ENCODE data around the gene BCAR1.

Gene BCAR1

GRCh38 chr16:75239542-75240122, 11.8 kb downstream of the BCAR1 start:
- DNase-seq (ENCODE audit: low read depth, low spot score), result no peak

- no peak for DNase-seq (ENCODE audit: low read depth, low spot score)
Observed at GRCh38 chr16:75238853-75239541, 12.4 kb downstream of the BCAR1 start.

- DNase-seq (ENCODE audit: low read depth, low spot score), result no peak
Observed at GRCh38 chr16:75238132-75238852, 13.1 kb downstream of the BCAR1 start.

GRCh38 chr16:75237398-75238131, 13.9 kb downstream of the BCAR1 start:
- no peak for DNase-seq (ENCODE audit: low read depth, low spot score)

DNA sequence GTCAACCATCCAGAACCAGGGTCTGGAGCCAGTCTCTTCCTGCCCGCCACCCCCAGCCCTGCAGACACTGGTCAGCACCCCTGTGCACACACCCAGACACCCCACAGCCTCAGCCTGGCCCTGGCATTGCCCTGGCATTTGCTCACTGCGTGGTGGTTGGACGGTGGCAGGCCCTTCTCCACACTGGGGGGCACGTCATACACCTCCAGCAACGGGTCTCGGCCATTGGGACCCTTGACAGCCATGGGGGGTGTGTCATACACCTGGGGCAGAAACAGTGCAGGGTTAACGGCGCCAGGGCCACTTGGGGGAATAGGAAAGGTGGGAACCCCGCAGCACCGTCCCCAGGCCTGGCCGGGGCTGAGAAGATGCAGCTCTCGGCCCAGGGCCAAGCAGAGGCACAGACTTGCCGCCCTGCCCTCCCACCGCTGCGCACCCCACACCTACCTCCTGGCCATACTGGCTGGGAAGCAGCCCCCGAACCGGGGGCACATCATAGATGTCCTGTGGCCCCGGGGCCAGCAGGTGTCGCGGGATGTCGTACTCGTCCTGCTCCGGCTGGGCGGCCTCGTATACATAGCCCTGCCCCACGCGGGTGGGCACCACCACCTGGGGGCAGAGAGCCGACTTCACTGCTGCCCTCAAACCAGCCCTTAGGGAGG, 14.6 kb downstream of the BCAR1 start:
- DNase-seq (ENCODE audit: low read depth, low spot score), result no peak

- no peak for DNase-seq (ENCODE audit: low read depth, low spot score)
Observed at GRCh38 chr16:75236232-75236631, 15.2 kb downstream of the BCAR1 start.

GRCh38 chr16:75235721-75236193, 15.7 kb downstream of the BCAR1 start:
- no peak for DNase-seq (ENCODE audit: low read depth, low spot score)

- no peak for DNase-seq (ENCODE audit: low read depth, low spot score)
Observed at GRCh38 chr16:75234856-75235696, 16.3 kb downstream of the BCAR1 start.

DNA sequence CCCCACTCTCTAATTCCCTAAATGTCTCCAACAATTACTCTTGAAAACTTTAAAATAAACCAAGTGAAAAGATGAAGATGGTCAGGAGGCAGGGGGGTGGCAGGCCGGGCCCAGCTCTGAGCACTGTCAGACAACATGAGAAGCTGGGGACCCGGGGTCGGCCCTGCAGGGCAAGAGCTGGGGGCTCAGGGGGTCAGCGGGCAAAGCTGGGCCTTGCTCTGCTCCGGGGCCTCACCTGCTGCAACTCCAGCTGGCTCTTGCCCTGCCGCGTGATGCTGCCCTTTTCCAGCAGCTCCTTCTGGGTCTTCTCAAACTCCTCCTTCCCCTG, 17.8 kb downstream of the BCAR1 start:
- DNase-seq (ENCODE audit: low read depth, low spot score), result no peak

DNA sequence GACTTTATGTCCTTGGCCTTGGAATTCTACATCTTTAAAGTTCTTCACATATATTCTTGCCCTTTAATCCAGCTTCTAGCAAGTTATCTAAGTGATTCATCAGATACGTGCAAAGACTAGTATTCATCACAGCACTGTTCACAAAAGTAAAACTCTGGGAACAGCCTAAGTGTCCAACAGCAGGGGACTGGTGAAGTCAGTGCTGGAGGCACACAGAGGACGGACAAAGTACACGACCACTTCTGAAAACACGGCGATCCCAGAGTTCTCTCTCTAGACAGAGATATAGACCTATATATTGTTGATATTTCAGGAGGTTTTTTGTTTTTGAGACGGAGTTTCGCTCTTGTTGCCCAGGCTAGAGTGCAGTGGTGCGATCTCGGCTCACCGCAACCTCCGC, 19.9 kb downstream of the BCAR1 start:
- DNase-seq (ENCODE audit: low read depth, low spot score), result no peak

GRCh38 chr16:75230471-75231110, 20.8 kb downstream of the BCAR1 start:
- no peak for DNase-seq (ENCODE audit: low read depth, low spot score)

DNA sequence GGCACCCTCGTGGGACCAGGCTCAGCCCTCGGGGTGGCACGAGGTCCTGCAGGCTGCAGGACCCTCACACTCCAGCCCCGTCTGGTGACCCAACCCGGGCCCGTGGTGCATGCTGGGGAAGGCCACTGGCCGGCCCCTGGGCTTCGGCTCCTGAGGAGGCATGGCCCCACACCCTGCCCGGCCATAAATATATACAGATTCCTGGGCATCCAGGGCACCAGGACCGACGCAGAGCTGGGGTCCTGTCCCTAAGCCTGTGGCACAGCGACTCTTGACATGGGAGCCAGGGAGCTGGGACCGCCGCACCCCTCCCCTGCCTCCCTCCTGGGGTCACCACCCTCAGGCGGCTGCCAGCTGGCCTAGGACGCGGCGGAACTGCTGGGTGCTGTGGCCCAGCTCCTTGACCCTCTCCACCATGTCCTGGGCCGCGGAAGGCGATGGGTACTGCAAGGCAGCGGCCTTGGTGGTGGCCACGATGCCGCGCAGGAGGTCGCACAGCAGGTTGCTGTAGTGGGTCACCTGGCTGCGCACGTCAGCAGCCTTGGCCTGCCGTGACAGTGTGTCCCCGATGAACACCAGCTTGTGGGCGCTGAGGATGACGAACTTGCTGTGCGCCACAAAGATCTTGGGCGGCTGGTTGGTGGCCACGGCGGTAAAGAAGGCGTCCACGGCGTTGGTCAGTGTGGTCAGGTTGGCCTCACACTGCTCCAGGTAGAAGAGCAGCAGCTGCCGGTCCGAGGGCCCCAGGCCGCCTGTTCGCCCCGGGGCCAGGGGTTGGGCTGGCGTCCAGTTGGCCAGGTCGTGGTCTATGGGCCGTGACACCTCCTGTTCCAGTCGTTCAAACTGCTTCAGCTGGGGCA, 22.0 kb downstream of the BCAR1 start:
- DNase-seq (ENCODE audit: low read depth, low spot score), result no peak

GRCh38 chr16:75228143-75228976, 23.1 kb downstream of the BCAR1 start:
- no peak for DNase-seq (ENCODE audit: low read depth, low spot score)

DNA sequence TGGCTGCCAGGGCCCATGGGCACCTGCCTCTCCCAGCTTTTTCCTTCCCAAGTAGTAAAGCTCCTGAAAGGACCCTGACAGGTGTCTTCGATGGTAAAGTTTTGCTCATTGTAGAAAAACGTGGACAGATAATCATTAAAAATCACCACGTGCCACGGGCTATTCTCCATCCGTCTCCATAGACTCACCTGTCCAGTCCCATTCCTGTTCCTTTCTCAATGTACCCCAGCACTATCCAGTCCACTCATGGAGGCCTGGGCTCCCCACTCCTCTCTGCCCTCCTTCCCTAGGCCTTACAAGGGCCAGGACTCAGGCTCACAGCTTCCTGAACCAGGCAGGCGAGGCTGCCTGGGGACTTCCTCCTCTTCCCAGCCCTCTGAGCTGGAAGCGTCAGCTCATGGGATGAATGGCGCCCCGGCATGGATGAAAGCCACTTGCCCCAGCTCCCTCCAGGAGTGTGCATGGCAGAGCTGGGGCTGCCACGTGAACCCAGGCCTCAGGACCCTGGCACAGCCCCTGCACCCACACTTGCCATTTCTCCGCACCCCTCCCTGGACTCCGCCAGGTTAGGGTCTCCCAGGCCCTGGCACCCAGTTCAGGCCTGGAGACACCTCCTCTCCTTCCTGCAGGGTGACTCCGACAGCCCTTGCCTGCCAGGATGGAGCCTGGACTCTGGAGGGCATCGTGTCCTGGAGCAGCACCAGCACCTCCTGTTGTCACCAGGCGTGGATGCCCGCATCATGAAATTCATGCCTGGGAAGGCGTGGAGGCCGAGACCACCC, 23.9 kb downstream of the BCAR1 start:
- DNase-seq (ENCODE audit: low read depth, low spot score), result no peak

DNA sequence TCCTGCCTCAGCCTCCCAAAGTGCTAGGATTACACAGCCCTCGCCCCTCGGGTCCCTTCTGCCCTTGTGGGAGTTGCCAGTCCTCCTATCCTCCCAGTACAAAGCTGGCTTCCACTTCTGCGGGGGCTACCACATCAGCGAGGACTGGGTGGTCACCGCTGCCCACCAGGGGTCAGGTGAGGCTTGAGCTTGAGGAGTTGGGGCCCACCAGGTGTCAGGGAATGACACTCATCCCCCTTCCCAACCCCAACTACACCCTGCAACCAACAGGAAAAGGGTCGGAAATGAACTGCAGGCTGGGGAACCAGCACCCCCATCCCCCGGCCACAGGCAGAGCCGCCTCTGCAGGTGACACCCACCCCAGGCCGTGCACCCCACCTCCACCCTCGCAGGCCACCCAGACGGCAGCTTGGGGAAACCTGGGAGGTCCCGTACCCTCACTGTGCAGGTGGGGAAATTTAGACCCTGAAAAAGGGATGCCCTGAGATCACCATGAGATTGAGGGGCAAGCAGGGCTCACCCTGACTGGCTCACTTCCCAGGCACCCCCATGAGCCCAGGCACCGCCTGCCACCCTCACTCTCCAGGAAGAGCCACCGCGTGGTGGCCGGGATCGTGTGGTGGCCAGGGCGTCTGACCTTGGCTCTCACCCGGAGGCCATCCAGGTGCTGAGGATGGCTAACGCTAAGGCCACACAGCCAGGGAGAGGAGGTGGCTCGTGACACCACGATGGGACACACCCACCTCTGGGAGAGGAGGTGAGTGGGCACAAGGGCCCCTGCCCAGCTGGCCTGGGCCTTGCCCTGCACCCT, 24.7 kb downstream of the BCAR1 start:
- no peak for DNase-seq (ENCODE audit: low read depth, low spot score)

GRCh38 chr16:75225678-75226515, 25.5 kb downstream of the BCAR1 start:
- no peak for DNase-seq (ENCODE audit: low read depth, low spot score)
